GM23338 (cell line): ENCODE results near the gene TRAPPC10.

Experiments used
- CREB1 ChIP-seq: fragments of 250-450 bp; sonication (Bioruptor Pico); IDR thresholded peaks from 2 replicates; pipeline ENCODE4 v1.5.0; 2020; ENCODE audit warnings: low read depth, mild to moderate bottlenecking, moderate library complexity
- EZH2 ChIP-seq: fragments of 200-600 bp; sonication (generic); IDR thresholded peaks from one replicate; pipeline ENCODE4 v1.8.0; 2017; ENCODE audit warnings: antibody characterized with exemption, mild to moderate bottlenecking, low read depth; ENCODE audit not compliant: unreplicated experiment
- EZH2phosphoT487 ChIP-seq: fragments of 200-600 bp; sonication (generic); IDR thresholded peaks from one replicate; pipeline ENCODE4 v1.8.1; 2018; ENCODE audit warnings: antibody characterized with exemption; ENCODE audit not compliant: unreplicated experiment
- NANOG ChIP-seq: IDR thresholded peaks from 2 replicates; pipeline ENCODE4 v1.6.1; 2016; ENCODE audit warnings: antibody characterized with exemption, borderline replicate concordance
- POLR2AphosphoS5 ChIP-seq: IDR thresholded peaks from 2 replicates; pipeline ENCODE4 v1.6.1; 2016; ENCODE audit warnings: antibody characterized with exemption, low read depth
- ZNF114 ChIP-seq: fragments of 250-450 bp; sonication (Bioruptor Pico); IDR thresholded peaks from 2 replicates; pipeline ENCODE4 v1.5.0; 2020; ENCODE audit warnings: mild to moderate bottlenecking, moderate library complexity
- ZNF331 ChIP-seq: fragments of 250-450 bp; sonication (Bioruptor Pico); IDR thresholded peaks from 2 replicates; pipeline ENCODE4 v1.5.0; 2020; ENCODE audit warnings: low read depth, mild to moderate bottlenecking, moderate library complexity
- TF ChIP-seq, protein P1 (sequence below), 2 experiments: fragments of 200-600 bp in 1 of 2; sonication (generic) in 1 of 2; conservative IDR thresholded peaks; 2 replicates each; pipeline versions ENCODE4 v1.5.1 to v1.6.1; 2016 to 2017; ENCODE audit warnings: antibody characterized with exemption in 2 of 2, low read depth in 2 of 2, mild to moderate bottlenecking in 2 of 2, moderate library complexity in 1 of 2
- TF ChIP-seq, protein P2 (sequence below): IDR thresholded peaks from one replicate; pipeline ENCODE4 v1.6.1; 2018; ENCODE audit warnings: antibody characterized with exemption; ENCODE audit not compliant: unreplicated experiment

DNA sequence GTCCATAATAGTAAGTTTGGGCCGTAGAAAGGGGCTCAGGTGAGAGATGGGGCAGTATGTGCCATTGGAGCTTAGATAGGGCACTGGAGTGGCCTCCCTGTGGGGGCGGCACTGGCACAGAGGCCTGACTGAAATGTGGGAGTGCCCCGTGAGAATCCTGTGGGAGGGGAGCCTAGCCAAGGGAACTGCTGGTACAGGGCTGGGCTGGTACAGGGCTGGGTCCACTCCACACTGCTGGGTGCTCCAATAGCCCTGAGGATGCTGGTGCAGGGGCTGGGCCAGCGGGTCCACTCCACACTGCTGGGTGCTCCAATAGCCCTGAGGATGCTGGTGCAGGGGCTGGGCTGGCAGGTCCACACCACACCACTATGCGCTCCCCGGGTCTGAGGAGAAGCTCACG, 50.3 kb downstream of the TRAPPC10 start:
- TF ChIP-seq, protein P1, sequence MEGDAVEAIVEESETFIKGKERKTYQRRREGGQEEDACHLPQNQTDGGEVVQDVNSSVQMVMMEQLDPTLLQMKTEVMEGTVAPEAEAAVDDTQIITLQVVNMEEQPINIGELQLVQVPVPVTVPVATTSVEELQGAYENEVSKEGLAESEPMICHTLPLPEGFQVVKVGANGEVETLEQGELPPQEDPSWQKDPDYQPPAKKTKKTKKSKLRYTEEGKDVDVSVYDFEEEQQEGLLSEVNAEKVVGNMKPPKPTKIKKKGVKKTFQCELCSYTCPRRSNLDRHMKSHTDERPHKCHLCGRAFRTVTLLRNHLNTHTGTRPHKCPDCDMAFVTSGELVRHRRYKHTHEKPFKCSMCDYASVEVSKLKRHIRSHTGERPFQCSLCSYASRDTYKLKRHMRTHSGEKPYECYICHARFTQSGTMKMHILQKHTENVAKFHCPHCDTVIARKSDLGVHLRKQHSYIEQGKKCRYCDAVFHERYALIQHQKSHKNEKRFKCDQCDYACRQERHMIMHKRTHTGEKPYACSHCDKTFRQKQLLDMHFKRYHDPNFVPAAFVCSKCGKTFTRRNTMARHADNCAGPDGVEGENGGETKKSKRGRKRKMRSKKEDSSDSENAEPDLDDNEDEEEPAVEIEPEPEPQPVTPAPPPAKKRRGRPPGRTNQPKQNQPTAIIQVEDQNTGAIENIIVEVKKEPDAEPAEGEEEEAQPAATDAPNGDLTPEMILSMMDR (conservative IDR thresholded peaks at IDR 0.05; ENCODE audit: low read depth in 2 of 2) = no peak
- no peak for TF ChIP-seq POLR2AphosphoS5
- no peak for TF ChIP-seq ZNF331
- TF ChIP-seq, protein P2, sequence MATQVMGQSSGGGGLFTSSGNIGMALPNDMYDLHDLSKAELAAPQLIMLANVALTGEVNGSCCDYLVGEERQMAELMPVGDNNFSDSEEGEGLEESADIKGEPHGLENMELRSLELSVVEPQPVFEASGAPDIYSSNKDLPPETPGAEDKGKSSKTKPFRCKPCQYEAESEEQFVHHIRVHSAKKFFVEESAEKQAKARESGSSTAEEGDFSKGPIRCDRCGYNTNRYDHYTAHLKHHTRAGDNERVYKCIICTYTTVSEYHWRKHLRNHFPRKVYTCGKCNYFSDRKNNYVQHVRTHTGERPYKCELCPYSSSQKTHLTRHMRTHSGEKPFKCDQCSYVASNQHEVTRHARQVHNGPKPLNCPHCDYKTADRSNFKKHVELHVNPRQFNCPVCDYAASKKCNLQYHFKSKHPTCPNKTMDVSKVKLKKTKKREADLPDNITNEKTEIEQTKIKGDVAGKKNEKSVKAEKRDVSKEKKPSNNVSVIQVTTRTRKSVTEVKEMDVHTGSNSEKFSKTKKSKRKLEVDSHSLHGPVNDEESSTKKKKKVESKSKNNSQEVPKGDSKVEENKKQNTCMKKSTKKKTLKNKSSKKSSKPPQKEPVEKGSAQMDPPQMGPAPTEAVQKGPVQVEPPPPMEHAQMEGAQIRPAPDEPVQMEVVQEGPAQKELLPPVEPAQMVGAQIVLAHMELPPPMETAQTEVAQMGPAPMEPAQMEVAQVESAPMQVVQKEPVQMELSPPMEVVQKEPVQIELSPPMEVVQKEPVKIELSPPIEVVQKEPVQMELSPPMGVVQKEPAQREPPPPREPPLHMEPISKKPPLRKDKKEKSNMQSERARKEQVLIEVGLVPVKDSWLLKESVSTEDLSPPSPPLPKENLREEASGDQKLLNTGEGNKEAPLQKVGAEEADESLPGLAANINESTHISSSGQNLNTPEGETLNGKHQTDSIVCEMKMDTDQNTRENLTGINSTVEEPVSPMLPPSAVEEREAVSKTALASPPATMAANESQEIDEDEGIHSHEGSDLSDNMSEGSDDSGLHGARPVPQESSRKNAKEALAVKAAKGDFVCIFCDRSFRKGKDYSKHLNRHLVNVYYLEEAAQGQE = no peak
- TF ChIP-seq EZH2 = no peak
- TF ChIP-seq EZH2phosphoT487 = no peak
- TF ChIP-seq NANOG = no peak
- no peak for TF ChIP-seq CREB1
- TF ChIP-seq ZNF114 (CRISPR knock-in tag) = no peak
